ENCODE measurements around the gene SASH1. TPM values are rescaled to one million over a fixed set of nuclear protein-coding genes. Genes with fewer than 3 reads are reported as not detected.

Gene SASH1
- total and polyA plus RNA-seq, 8 donors: 5.8 to 82.6 (median 16.3) TPM

DNA sequence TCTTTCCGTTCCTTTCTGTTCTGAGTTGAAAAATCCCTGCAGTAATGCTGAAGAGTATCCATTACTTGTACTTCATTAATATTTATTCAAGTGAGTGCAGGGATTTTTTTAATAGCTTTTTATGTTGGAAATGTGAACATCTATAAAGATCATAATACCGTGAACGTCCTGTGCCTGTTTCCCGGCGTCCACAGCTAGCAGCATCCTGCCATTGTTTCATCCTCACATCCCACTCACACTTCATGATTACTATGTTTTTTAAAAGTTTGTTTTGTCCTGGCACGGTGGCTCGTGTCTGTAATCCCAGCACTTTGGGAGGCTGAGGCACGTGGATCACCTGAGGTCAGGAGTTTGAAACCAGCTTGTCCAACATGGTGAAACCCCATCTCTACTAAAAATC, 54.3 kb downstream of the SASH1 start:
- 81 to 88% (median 88%) methylated on average over 8 of the region's 8 CpGs for WGBS, 5 donors
- Histone ChIP-seq H3K4me1 (peaks cover 0 to 14% (median 7%) of the 10 kb centered on the region in 4 donors), H3K27me3 (no peaks in the 10 kb centered on the region), H3K9me3 (no peaks in the 10 kb centered on the region), H3K27ac (peak overlapping the region in 2 of 5 donors; percentile 15 to 24), H3K36me3 (no peaks in the 10 kb centered on the region), H3K4me3 (no peak overlapping the region)
- no peak for DNase-seq
- intact Hi-C loops (cut with DNase I; ENCODE audit: low total_unique reads): no loop called here
- TF ChIP-seq POLR2AphosphoS5 (IDR thresholded peaks at IDR 0.05): no peak
- no peak for TF ChIP-seq POLR2A (IDR thresholded peaks at IDR 0.05)
- TF ChIP-seq EP300 (IDR thresholded peaks at IDR 0.05): no peak
- TF ChIP-seq, protein P1, sequence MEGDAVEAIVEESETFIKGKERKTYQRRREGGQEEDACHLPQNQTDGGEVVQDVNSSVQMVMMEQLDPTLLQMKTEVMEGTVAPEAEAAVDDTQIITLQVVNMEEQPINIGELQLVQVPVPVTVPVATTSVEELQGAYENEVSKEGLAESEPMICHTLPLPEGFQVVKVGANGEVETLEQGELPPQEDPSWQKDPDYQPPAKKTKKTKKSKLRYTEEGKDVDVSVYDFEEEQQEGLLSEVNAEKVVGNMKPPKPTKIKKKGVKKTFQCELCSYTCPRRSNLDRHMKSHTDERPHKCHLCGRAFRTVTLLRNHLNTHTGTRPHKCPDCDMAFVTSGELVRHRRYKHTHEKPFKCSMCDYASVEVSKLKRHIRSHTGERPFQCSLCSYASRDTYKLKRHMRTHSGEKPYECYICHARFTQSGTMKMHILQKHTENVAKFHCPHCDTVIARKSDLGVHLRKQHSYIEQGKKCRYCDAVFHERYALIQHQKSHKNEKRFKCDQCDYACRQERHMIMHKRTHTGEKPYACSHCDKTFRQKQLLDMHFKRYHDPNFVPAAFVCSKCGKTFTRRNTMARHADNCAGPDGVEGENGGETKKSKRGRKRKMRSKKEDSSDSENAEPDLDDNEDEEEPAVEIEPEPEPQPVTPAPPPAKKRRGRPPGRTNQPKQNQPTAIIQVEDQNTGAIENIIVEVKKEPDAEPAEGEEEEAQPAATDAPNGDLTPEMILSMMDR (IDR thresholded peaks at IDR 0.05): no peak

DNA sequence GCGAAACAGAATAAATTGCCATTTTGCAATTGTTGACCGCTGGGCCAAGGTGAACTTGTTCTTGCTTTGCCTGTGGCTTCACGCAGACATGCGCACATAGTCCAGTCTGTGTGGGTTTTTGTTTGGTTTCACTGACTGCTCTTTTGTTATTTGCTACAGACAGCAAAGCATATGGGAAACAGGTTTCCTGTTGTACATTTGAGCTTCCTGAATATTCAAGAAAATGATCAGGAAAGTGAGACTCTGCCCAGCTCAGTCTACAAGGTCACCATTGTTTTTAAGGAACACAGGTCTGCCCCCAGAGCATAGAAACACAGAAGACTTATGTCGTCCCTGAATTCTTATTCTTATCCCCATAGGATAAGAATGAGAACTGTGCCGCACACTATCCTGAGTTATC, 55.6 kb downstream of the SASH1 start:
- no peaks in the 10 kb centered on the region for H3K9me3 ChIP-seq
- peak overlapping the region in 2 of 5 donors; percentile 15 to 62 for H3K27ac ChIP-seq
- peaks cover 0 to 10% (median 4%) of the 10 kb centered on the region in 4 donors for H3K4me1 ChIP-seq
- H3K27me3 ChIP-seq: no peaks in the 10 kb centered on the region
- DNase-seq: peak in 1 of 2 donors; percentile 35
- TF ChIP-seq, protein P1 (IDR thresholded peaks at IDR 0.05): no peak
- H3K4me3 ChIP-seq: no peak overlapping the region
- intact Hi-C loops (cut with DNase I; ENCODE audit: low total_unique reads): no loop called here
- no peaks in the 10 kb centered on the region for H3K36me3 ChIP-seq
- 54 to 91% (median 80%) methylated on average over 6 of the region's 6 CpGs for WGBS, 5 donors

DNA sequence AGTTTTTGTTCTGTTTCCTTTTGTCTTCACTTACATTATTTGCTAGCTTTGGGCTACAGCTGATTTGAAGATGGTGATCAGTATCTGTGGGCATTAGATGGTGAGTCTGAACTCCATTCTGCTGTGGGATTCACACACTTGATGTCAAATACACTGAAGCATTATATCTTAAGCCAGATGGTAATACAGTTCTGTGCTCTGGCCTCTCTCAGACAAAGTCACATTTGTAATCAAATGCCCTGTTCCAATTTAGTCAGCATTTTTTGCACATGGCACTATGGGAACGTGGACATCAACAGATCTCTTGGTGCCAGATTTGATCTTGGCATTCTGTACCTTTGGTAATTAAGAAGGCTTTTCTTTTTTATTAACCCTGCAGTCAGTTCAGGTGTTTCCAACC, 56.0 kb downstream of the SASH1 start:
- Histone ChIP-seq H3K27ac (peak overlapping the region in 2 of 5 donors; percentile 3 to 62), H3K36me3 (no peaks in the 10 kb centered on the region), H3K4me3 (no peak overlapping the region), H3K27me3 (no peaks in the 10 kb centered on the region), H3K9me3 (no peaks in the 10 kb centered on the region), H3K4me1 (peaks cover 0 to 10% (median 4%) of the 10 kb centered on the region in 4 donors)
- TF ChIP-seq POLR2AphosphoS5 (IDR thresholded peaks at IDR 0.05) (no peak), POLR2A (IDR thresholded peaks at IDR 0.05) (no peak), EP300 (IDR thresholded peaks at IDR 0.05) (no peak)
- TF ChIP-seq, protein P1 (IDR thresholded peaks at IDR 0.05): no peak
- DNase-seq: no peak
- intact Hi-C loops (cut with DNase I; ENCODE audit: low total_unique reads): no loop called here
- WGBS, 5 donors: 22 to 50% (median 36%) methylated on average over 1 of the region's 1 CpG

DNA sequence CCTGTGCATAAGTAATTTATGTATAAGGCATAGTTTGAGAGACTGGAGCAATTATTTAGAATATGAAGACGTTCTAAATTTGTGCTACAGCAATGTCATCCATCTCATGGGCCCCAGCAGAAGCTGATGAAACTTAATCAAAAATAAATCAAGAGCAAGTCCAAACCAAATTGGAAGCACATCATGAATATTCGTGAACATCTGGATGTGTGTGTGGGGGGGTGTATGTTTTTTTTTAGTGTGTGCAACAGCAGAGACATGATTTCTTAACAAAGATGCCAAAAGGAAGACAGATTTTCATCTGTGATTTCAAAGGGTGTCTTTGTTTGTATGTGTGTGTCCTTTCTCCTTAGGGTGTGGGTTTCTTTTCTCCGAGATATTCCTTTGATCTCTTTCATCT, 58.9 kb downstream of the SASH1 start:
- WGBS, 5 donors: 52 to 71% (median 67%) methylated on average over 3 of the region's 3 CpGs
- Histone ChIP-seq H3K36me3 (no peaks in the 10 kb centered on the region), H3K27ac (no peak overlapping the region), H3K9me3 (no peaks in the 10 kb centered on the region), H3K27me3 (no peaks in the 10 kb centered on the region), H3K4me1 (peaks cover 0 to 17% (median 3%) of the 10 kb centered on the region in 4 donors), H3K4me3 (no peak overlapping the region)
- intact Hi-C loops (cut with DNase I; ENCODE audit: low total_unique reads): no loop called here
- no peak for DNase-seq
- TF ChIP-seq POLR2AphosphoS5 (IDR thresholded peaks at IDR 0.05) (no peak), POLR2A (IDR thresholded peaks at IDR 0.05) (no peak), EP300 (IDR thresholded peaks at IDR 0.05) (no peak)
- TF ChIP-seq, protein P1 (IDR thresholded peaks at IDR 0.05): no peak
